Spleen (tissue), 11 donors: ENCODE results near the gene SLC9C1. TPM values are rescaled to one million over a fixed set of nuclear protein-coding genes. Genes with fewer than 3 reads are reported as not detected.

ENCODE experiments used
- DNase-seq: peaks from one replicate; pipeline ENCODE4 v3.0.0-alpha.2; 2020
- H3K27ac ChIP-seq, 8 donors: fragments of 200-600 bp; sonication (generic) in 7 of 8; 1 replicate in 4 of 8; 2 replicates in 4 of 8; pipeline versions ENCODE4 v1.5.0 to v1.8.0; 2016 to 2021; ENCODE audit warnings: inconsistent platforms in 4 of 8, mild to moderate bottlenecking in 4 of 8, moderate library complexity in 1 of 8
- H3K27me3 ChIP-seq, 7 donors: fragments of 200-600 bp; sonication (generic) in 6 of 7; replicated peaks in 1 of 7; 1 replicate in 4 of 7; 2 replicates in 3 of 7; pipeline versions ENCODE4 v1.5.0 to v1.8.0; 2016 to 2021; ENCODE audit warnings: inconsistent platforms in 3 of 7, mild to moderate bottlenecking in 1 of 7
- H3K36me3 ChIP-seq, 6 donors: fragments of 200-600 bp; sonication (generic) in 5 of 6; 1 replicate in 4 of 6; 2 replicates in 2 of 6; pipeline versions ENCODE4 v1.5.0 to v1.8.0; 2016 to 2021; ENCODE audit warnings: inconsistent platforms in 2 of 6
- H3K4me1 ChIP-seq, 6 donors: fragments of 200-600 bp; sonication (generic) in 5 of 6; 1 replicate in 3 of 6; 2 replicates in 3 of 6; pipeline versions ENCODE4 v1.5.0 to v1.8.0; 2016 to 2021; ENCODE audit warnings: inconsistent platforms in 3 of 6
- H3K4me3 ChIP-seq, 8 donors: fragments of 200-600 bp; sonication (generic) in 7 of 8; 1 replicate in 4 of 8; 2 replicates in 4 of 8; pipeline versions ENCODE4 v1.5.0 to v1.8.0; 2016 to 2021; ENCODE audit warnings: inconsistent platforms in 4 of 8, mild to moderate bottlenecking in 4 of 8, moderate library complexity in 2 of 8
- H3K9me3 ChIP-seq, 8 donors: fragments of 200-600 bp; sonication (generic) in 7 of 8; 1 replicate in 4 of 8; 2 replicates in 4 of 8; pipeline versions ENCODE4 v1.5.0 to v1.8.0; 2016 to 2021; ENCODE audit warnings: inconsistent platforms in 4 of 8
- CTCF ChIP-seq, 11 experiments: fragments of 200-600 bp in 7 of 11; fragments of 450-650 bp in 4 of 11; sonication (generic) in 4 of 11; IDR thresholded peaks in 8 of 11; conservative IDR thresholded peaks in 3 of 11; 1 replicate in 7 of 11; 2 replicates in 4 of 11; pipeline versions ENCODE4 v1.4.0 to v1.8.0; 2016 to 2021; ENCODE audit warnings: antibody characterized with exemption in 11 of 11, inconsistent platforms in 4 of 11, mild to moderate bottlenecking in 1 of 11
- POLR2A ChIP-seq, 3 donors: fragments of 450-650 bp; IDR thresholded peaks; one replicate each; pipeline ENCODE4 v1.5.1; 2017; ENCODE audit warnings: antibody characterized with exemption in 3 of 3, mild to moderate bottlenecking in 1 of 3
- POLR2AphosphoS5 ChIP-seq, 3 donors: sonication (generic); formaldehyde crosslinking; IDR thresholded peaks; one replicate each; pipeline ENCODE4 v1.5.1; 2017; ENCODE audit warnings: antibody characterized with exemption in 3 of 3
- WGBS, 5 donors: extraction: QIAGEN DNeasy Blood & Tissue Kit in 3 of 5; methylation state at CpG; one replicate each; pipeline versions ENCODE4 v1.1.5 to v1.1.7; 2013 to 2018; 5-methylcytosine and 5-hydroxymethylcytosine counted together
- intact Hi-C: fragments of 100-400 bp; cut with DNase I; formaldehyde crosslinking; loops from one replicate; pipeline ENCODE4 v1.15.0; 2023; ENCODE audit warnings: low total_unique reads
- polyA plus RNA-seq, 3 donors: library from polyadenylated mRNA; stranded (reverse); fragments of 200-250 nt; gene quantifications; one replicate each; pipeline ENCODE4 v1.2.1, GENCODE V29; 2013
- total RNA-seq, 7 donors: library from RNA; depleted of rRNA in 3 of 7; stranded (reverse); fragments of >200 nt in 3 of 7; fragmentation: NEBNext Ultra II Directional in 4 of 7; extraction: Animal tissue kit (Norgen Biotek cat#: 25700) in 4 of 7; gene quantifications; one replicate each; pipeline versions ENCODE4 v1.1.0 to v1.2.1, GENCODE V29; 2016 to 2021
- donor health status: healthy with polysubstance abuse.
- donor health status: DM: no; HTN: no; CAD: no; lungs with moderate emphysema.
- donor health status: DM: no; HTN: no; CAD: no.
- donor health status: Bipolar disorder and iron deficiency.
- donor health status: healthy.
- donor health status: DM: no; HTN: no; CAD: no.
- donor health status: DM: yes; HTN: yes; CAD: no.

The SLC9C1 gene
- total and polyA plus RNA-seq, 10 donors = 0.05 to 0.18 TPM; not detected in 8

GRCh38 chr3:112338727-112339056 lies 44.7 kb upstream of the SLC9C1 start:
- TF ChIP-seq POLR2A (IDR thresholded peaks at IDR 0.05) = no peak
- no peak for TF ChIP-seq POLR2AphosphoS5 (IDR thresholded peaks at IDR 0.05)
- no peak for TF ChIP-seq CTCF (IDR thresholded peaks at IDR 0.05 in 8 of 11, conservative IDR thresholded peaks at IDR 0.05 in 3 of 11)

GRCh38 chr3:112338021-112338726 lies 44.2 kb upstream of the SLC9C1 start:
- 76 to 88% (median 84%) methylated on average over 6 of the region's 6 CpGs for whole genome bisulfite sequencing, 5 donors
- DNase-seq = no peak
- peaks cover 0 to 5% (median 2%) of the 10 kb centered on the region in 8 donors for H3K9me3 ChIP-seq
- no peak overlapping the region for H3K4me3 ChIP-seq
- peaks cover 0 to under 1% (median 0%) of the 10 kb centered on the region in 6 donors for H3K36me3 ChIP-seq
- peaks cover 0 to 45% (median 3%) of the 10 kb centered on the region in 6 donors for H3K4me1 ChIP-seq
- H3K27me3 ChIP-seq = peaks cover 0 to 9% (median 0%) of the 10 kb centered on the region in 7 donors
- H3K27ac ChIP-seq = no peak overlapping the region
- TF ChIP-seq CTCF (IDR thresholded peaks at IDR 0.05 in 8 of 11, conservative IDR thresholded peaks at IDR 0.05 in 3 of 11) (no peak), POLR2AphosphoS5 (IDR thresholded peaks at IDR 0.05) (no peak)
- intact Hi-C loops = no loop called here

More at GRCh38 chr3:112338727-112339056, 44.7 kb upstream of the SLC9C1 start:
- H3K27me3 ChIP-seq = peaks cover 0 to 5% (median 0%) of the 10 kb centered on the region in 7 donors
- H3K9me3 ChIP-seq = peaks cover 0 to 10% (median 7%) of the 10 kb centered on the region in 8 donors
- WGBS, 5 donors = 59 to 91% (median 82%) methylated on average over 2 of the region's 2 CpGs
- DNase-seq = no peak
- no peak overlapping the region for H3K4me3 ChIP-seq
- intact Hi-C loops = no loop called here
- peaks cover 0 to 39% (median under 1%) of the 10 kb centered on the region in 6 donors for H3K4me1 ChIP-seq
- H3K27ac ChIP-seq = no peak overlapping the region
- peaks cover 0 to 5% (median 0%) of the 10 kb centered on the region in 6 donors for H3K36me3 ChIP-seq

- peak overlapping the region in 1 of 8 donors; percentile 78 for H3K4me3 ChIP-seq
- H3K27me3 ChIP-seq = peaks cover 0 to 15% (median 0%) of the 10 kb centered on the region in 7 donors
- peak overlapping the region in 2 of 8 donors; percentile 37 to 79 for H3K27ac ChIP-seq
- DNase-seq = no peak
- TF ChIP-seq CTCF (IDR thresholded peaks at IDR 0.05 in 8 of 11, conservative IDR thresholded peaks at IDR 0.05 in 3 of 11) (no peak), POLR2AphosphoS5 (IDR thresholded peaks at IDR 0.05) (no peak), POLR2A (IDR thresholded peaks at IDR 0.05) (no peak)
- peaks cover 0 to 53% (median 11%) of the 10 kb centered on the region in 6 donors for H3K4me1 ChIP-seq
- H3K36me3 ChIP-seq = no peaks in the 10 kb centered on the region
- intact Hi-C loops = no loop called here
- WGBS, 5 donors = 89 to 100% (median 94%) methylated on average over 2 of the region's 2 CpGs
- no peaks in the 10 kb centered on the region for H3K9me3 ChIP-seq
Measured at GRCh38 chr3:112335434-112335781, 41.4 kb upstream of the SLC9C1 start.

- DNase-seq = no peak
- peak overlapping the region in 4 of 8 donors; percentile 4 to 85 (median 71) for H3K27ac ChIP-seq
- WGBS, 5 donors = 43 to 46% (median 45%) methylated on average over 6 of the region's 6 CpGs
- H3K4me3 ChIP-seq = peak overlapping the region in 4 of 8 donors; percentile 10 to 78 (median 58)
- no peak for TF ChIP-seq POLR2AphosphoS5 (IDR thresholded peaks at IDR 0.05)
- TF ChIP-seq POLR2A (IDR thresholded peaks at IDR 0.05) = no peak
- TF ChIP-seq CTCF (IDR thresholded peaks at IDR 0.05 in 8 of 11, conservative IDR thresholded peaks at IDR 0.05 in 3 of 11) = no peak
- H3K4me1 ChIP-seq = peaks cover 0 to 53% (median 11%) of the 10 kb centered on the region in 6 donors
- H3K36me3 ChIP-seq = no peaks in the 10 kb centered on the region
- intact Hi-C loops = no loop called here
- H3K27me3 ChIP-seq = peaks cover 0 to 15% (median 0%) of the 10 kb centered on the region in 7 donors
- H3K9me3 ChIP-seq = no peaks in the 10 kb centered on the region
Measured at GRCh38 chr3:112334691-112335433, 40.8 kb upstream of the SLC9C1 start.
